HTR-8/SVneo (cell line): ENCODE measurements around the gene SLC22A2.

Experiments used
- DNase-seq: peaks from one replicate; pipeline ENCODE4 v3.0.0; 2011; ENCODE audit warnings: low spot score, mixed read lengths; ENCODE audit not compliant: insufficient read length
- FAIRE-seq: peaks from 2 replicates; lab custom pipeline; 2011; peaks lifted over from hg19 to GRCh38; lab: Jason Lieb, UNC

The SLC22A2 gene

DNA sequence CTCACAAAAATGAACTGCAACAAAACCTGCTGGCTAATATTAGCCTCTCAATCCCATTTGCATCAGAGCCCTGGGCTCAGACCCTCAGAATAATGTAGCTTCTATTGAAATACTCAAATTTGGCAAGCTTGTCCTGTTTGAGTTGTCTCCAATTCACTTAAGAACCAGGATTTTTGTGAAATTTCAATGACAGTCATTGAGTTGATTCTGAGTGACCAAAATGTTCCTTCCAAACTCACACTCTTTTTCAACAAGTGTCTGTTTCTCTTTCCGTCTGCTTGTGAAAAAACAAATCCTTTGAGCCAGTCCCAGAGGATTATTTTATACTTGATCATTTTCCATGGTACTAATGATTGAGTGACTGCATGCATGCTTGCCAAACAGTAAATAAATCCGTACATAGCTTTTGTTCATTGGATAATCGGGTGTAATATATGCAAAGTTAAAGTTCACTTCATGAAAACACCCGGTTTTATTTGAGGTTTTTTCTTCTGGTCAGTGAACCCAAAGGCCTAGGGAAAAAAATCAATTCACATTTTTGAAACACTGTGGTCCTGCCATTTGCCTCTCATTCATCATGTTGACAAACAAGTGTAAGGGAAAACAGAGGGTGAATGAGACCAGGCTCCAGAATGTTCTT, 16.4 kb upstream of the SLC22A2 start:
- no peak for FAIRE-seq
- no peak for DNase-seq

DNA sequence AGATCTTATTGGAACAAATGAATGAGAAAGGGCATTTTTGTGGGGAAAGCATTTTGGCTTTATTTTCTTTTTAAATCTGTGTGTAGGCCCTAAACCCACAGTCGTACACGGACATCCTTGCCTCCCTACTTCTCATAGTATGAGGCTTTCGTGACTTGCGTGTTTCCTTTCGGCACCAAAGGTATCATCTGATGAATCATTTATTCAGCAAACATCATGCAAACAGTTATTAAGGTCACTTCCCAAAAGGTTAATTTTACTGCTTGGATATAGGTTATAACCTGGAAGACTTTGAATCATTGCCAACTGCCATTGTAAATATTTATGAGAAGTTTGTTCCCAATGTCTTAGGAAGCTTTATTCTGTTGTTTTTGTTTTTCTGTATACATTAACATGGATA, 15.1 kb upstream of the SLC22A2 start:
- no peak for FAIRE-seq
- DNase-seq, result no peak

DNA sequence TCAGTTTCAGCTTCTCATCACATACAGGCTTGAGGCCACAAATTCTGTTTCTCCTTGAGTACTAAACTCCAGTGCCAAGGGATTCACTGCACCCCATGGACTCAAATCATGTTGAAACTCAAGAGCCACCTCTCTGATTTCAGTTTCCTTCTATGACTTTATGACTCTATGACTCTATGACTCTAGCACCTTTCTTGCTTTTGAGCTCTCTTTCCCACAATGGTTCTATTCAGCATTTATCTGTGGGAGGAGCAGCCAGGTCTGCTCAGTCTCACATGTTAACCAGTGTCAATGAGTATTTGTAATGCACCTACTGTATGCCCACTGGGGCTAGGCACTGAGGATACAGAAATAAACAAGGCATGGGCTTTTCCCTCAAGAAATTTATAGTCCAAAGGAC, 14.6 kb upstream of the SLC22A2 start:
- no peak for DNase-seq
- no peak for FAIRE-seq

DNA sequence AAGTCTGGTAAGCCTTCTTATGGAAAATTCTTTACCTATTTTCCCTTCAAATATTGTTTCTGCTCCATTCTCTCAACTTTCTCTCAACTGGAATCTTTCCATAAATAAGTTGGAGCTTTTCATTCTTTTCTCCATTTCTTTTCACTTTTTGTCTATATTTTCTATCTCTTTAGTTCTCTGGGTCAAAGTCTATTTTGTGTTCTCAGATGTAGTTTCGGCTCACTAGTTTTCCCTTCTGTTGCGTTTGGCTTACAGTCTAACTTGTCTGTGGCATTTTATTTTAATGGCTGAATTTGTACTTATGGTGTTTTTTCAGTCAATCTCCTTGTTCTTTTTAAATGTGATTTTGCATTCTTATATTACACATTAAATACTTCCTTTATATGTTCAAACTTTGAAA, 14.1 kb upstream of the SLC22A2 start:
- DNase-seq, result no peak
- no peak for FAIRE-seq

DNA sequence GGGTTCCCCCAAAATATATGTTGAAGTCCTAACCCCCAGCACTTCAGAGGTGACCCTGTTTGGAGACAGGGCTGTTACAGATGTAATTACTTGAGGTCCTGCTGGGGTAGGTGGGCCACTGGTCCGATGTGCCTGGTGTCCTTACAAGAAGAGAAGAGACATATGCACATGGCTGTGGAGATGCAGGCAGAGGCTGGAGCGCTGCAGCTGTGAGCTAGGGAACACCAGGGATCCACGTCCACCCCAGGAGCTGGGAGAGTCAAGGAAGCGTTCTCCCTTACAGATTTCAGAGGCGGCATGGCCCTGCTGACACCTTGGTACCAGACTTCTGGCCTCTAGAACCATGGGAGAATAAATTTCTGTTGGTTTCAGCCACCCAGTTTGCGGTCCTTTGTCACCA, 11.7 kb upstream of the SLC22A2 start:
- no peak for FAIRE-seq

DNA sequence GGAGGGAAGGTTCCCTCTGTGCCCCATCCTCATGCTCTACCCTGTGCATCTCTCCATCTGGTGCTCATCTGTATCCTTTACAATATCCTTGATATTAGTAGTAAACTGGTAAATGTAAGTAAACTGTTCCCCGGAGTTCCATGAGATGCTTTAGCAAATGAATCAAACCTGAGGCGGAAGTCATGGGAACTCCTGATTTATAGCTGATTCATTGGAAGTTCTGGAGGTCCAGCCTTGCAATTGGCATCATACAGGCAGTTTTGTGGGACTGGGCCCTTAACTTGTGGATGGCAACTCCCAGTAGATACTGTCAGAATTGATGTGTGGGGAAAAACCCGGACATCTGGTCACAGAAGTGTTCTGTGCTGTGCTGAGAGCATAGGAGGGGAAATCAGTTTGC, 11.2 kb upstream of the SLC22A2 start:
- DNase-seq (no peak), FAIRE-seq (no peak)

More for the DNA sequence above, 11.7 kb upstream of the SLC22A2 start:
- DNase-seq, result no peak

DNA sequence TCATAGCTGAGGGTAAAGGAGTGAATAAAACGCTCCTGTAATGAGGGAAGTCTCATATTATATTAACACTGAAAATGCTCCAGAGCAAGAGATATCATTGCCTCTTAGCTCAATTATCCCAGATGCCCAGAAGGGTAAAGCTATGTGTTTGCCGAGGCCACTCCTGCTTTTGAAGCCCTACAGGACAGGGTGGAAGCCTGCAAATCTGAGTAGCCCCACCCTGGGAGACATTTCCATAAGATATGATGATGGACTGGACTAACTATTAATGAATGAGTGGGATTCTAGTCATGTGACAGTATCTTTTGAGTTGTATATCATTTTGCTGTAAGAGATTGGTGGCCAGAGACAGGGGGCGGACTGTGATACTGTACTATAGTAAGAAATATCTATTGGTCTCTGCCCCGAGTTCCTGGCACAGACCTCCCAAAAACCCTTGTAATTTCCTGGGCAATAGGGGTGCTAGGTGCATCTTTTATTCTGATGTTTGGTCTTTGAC, 10.5 kb upstream of the SLC22A2 start:
- DNase-seq (no peak), FAIRE-seq (no peak)

DNA sequence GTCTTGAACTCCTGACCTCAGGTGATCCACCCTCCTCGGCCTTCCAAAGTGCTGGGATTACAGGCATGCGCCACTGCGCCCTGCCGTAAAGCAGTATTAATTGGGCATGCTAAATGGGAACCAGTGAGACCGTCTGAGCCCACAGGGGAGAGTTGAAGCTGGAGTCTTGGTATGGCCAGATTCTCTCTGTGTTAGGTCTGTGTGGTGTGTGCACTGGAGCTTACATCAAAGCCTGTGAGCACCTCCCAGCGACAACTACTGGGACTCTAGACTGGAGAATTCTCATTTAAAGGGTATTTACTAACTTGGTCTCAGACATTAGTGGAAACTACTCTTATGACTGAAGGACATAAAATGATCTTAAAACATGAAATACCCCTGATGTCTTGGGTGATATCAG, 8.5 kb upstream of the SLC22A2 start:
- no peak for DNase-seq
- no peak for FAIRE-seq

DNA sequence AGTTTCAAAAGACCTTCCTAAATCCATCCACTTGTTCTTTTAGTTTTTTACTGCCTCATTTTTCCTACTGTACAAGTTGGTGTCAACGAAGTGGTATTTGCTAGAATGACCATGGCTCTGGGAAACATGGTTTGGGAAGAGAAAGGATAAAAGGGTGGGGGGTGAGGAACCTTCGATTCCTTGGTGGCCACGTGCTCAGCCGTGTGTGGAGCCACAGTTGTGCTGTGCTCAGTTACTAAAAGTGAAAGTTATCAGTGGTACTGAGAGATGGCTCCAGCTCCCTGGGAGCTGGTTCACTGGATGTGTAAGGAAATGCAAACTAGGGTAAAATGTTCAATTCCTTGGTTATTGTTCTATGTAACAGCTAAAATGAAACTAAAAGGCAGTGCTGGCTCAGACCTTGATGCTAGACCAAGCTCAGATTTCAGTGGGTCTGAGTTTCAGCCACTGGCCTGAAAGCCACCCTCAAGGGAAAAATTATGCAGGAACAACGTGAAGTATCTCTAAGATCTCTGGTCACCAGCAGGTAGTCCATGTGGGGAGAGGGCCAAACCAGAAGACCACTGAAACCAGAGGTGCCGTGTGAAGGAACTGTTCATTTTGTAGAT, 7.4 kb upstream of the SLC22A2 start:
- no peak for FAIRE-seq
- DNase-seq, result no peak

DNA sequence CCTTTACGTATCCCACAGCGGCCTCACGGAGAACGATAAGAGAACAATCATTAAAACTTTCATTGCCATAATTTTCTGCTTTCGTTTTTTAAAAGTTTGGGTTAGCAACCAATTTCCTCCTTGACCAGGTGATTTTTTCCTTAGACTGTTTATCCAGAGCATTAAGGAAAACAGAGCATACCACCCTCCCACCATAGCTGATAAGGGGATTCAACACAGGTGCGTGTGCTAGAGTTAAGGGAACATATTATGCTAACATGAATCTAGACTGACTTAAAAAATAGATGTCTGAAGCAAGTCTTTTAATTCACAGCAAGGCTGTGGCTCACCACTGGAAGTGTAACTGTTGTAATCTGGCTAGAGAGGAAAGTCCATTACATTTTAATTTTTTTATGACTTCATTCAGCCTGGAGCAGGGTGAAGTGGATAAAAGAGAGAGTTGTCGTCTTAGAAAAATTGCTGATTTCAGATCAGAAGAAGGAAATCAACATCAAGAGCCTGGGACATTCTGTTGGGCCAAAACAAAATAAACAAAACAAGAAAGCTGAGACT, 5.5 kb upstream of the SLC22A2 start:
- FAIRE-seq (no peak), DNase-seq (no peak)

DNA sequence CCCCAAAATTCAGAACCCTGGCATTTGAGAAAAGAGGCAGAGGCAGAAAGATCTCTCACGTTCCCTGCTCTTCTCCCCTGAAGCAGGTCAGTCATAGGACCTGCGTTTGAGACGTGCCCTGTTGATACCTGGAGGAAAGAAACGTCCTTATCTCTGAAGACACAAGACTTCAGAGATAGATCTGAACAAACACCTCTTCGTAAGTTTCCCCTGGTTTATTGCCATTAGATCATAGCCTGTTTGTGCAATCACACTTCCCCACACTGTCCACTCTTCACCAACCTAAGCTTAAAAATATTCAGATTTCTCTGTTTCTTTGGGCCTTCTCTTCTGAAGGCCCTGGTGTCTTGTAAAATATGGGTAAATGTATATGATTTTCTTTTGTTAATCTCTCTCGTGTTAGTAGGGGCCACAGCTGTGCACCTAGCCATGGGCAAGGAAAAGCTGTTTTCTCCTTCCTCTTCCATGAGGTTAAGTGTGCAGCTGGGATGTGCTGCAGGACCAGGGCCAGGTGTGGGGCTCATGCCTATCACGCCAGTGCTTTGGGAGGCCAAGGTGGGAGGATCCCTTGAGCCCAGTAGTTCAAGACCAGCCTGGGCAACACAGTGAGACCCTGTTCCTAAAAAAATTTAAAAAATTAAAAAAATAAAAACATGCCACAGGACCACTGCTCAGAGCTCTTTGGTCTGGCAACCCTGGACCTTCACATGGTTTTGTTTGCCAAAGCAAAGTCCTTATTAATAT, 4.7 kb upstream of the SLC22A2 start:
- FAIRE-seq, result no peak
- DNase-seq, result no peak

DNA sequence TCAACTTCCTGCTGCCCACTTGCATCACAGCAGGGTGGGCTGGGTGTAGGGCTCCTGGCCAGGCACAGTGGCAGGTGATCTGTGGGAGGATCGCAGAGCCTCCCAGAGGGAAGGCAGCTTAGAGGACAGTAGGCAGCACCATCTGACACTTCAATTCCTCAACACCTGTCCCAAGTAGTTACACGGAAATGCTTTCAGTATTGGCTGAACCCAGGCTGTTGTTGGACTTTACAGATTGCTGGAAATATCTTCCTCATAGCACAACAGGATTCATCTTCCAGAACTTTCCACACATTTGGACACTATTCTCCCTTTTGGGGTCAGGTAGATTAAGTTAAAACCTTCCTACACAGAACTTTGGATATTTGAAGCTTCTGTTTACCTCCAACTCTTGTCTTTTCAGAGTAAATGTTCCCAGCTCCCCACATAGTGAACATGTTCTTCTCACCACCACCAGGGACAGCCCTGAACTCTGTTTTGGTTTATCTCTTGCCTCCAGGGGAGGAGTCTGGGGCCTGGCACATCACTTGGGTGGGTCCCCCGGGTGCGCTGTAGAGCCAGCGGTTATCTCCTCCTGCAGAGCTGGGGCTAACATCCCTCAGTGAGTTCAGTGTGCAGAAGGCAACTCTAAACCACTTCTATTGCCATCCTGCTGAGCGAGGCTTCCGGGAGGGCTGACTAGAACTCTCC, 3.5 kb upstream of the SLC22A2 start:
- peak; percentile 12 for DNase-seq

DNA sequence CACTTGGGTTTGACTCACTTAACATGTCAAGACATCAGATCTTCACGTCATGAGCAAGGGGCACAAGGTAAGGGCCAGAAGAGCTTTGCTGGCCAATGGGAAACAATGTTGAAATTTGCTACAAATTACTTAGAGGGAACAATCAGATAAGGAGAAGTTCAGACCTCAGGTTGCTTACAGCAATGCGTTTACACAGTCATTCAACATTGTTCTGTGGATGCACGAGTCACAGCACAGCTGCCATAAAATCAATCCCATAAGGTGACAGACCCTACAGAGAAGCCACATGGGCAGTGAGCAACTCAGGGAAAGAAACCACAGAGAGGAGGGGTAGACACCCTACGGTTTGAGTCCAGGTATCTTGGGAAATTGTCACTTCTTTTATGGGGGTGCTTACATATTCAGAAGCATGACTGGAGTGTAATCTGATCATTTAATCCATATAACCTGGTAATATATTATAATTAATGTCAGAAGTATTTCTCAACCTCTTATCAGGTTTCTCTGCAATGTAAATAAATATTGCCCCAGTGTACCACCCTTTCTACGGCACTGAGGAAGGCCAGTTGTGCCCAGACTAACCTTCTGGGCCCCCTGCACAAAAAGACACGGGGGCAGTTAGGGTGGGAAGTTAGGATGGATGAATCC, 2.3 kb upstream of the SLC22A2 start:
- no peak for DNase-seq
- FAIRE-seq, result no peak

More for the DNA sequence above, 3.5 kb upstream of the SLC22A2 start:
- no peak for FAIRE-seq

DNA sequence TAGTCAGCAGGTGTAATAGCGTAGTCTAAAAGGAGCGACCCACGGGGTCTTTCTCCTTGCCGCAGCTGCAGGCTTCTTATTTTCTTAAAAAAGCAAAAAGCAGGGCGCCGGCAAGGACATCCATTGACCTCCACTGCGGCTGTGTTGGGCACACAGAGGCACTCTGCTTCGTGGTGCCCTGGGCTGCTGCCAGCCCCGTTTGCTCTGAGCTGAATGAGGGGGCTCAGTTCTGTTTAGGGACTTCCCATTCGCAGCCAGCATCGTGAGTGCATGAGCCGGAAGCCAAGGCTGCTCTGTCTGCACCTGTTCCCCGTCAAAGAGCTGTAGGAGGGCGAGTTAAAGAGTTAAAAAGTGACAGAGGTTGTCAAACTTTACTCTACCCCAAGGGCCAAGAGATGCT, 1.7 kb upstream of the SLC22A2 start:
- no peak for DNase-seq
- FAIRE-seq, result no peak

DNA sequence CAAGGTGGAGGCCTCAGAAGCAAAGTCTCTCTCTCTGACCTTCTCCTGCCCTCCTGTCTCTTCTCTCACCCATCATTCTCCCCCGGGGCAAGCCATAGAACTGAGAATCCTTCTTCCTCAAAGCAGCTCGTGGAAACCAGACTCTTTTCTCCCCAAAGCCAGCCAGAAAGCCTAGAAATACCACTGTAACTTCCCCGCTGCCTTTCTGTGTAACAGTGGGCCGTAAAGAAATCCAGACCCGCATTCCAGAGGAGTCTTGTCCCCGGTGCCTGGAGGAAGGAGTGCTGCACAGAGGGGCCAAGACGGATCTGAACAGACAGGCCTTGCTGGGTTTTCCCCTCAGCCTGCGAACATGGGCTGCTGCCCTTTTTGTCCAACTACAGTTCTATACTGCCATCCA, 977 bp upstream of the SLC22A2 start:
- FAIRE-seq (no peak), DNase-seq (no peak)

DNA sequence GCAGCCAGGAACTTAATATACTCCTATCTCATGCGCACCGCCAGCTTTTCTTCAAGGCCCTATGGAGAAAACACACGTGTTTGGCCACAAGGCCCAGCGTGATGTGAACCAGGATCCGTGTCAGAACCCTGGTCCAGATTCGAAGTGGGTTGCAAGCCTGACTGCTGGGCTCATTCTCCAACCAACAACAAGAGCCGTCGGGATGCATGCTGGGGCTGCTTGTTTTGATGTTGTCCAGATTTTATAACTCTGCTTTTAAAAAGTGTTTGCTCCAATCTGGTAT, 463 bp upstream of the SLC22A2 start:
- FAIRE-seq (no peak), DNase-seq (no peak)

DNA sequence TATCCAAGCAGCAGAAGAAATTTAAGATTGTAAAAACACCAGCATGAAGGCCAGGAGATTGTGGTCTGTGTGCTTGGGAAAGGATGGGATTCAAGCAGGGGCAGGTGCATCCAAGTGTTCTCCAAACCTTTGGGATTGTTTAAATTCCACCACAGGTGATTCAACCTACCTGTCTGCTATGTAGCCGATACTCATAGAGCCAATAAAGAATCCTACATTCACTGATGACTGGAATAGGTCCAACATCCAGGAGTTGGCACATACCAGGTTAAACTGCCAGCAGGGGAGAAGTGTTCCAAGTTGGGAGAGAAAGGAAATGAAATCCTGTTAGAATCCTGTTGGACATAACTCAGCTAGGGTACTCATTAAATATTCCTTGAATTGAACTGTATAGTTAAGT, 2.2 kb downstream of the SLC22A2 start:
- FAIRE-seq, result no peak
- DNase-seq, result no peak

DNA sequence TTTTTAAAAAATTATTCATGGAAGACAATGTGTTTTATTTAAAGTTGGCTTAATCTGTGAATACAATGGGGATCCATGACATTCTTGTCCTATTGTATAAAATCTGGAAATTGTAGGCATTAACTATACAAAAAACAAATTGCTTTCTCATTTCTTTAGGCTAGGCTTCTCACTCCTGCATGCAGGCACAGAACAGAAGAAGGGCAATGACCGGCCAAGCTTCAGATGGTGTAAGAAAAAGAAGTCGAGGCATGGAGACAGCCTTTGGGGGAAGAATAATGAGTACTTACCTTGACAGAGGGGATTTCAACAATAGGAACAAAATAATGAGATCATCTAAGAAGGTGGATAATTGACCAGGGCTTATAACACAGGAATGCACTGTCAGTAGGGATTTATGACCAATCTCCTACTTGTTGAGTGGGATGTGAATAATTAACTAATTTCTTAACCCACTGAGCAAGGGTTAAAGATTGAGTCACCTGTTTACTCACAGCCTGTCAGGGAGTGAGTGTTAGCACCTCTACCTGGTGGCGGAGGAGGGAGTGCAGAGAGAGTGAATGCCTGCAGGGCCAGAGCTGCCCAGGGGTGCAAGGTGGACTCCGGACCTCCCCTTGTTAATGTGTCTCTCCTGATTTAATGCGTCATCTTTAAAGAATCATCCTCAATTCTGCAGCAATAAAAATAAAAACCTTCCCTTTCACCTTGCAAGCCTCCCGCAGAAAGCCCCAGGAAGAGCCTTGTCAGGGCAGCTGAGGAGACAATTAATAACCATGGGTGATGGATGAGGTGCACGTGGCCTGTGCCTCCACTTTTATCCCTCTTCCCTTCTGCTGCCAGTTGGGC, 3.9 kb downstream of the SLC22A2 start:
- DNase-seq, result no peak
- no peak for FAIRE-seq

DNA sequence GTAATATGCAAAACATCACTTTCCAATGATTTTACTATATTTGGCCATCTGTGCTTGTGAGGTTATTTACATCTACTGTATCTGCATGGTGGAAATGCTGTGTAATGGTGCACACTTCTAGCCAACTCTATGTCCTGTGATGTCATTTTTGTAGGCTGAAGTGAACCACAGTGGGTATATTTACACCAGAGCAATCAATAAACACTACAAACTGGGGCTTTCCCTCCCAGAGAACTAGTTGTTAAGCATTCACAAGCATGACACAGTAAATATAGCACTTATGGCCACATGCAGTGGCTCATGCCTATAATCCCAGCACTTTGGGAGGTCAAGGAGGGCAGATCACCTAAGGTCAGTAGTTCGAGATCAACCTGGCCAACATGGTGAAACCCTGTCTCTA, 4.9 kb downstream of the SLC22A2 start:
- no peak for DNase-seq
- FAIRE-seq, result no peak
